Heart left ventricle (tissue), 13 donors: Measurements from ENCODE around the gene NR2F1.

Experiments used
- POLR2A ChIP-seq, 2 donors: fragments of 450-650 bp; IDR thresholded peaks; one replicate each; pipeline ENCODE4 v1.6.1; 2017; ENCODE audit warnings: antibody characterized with exemption in 2 of 2, mild to moderate bottlenecking in 2 of 2, moderate library complexity in 2 of 2
- TF ChIP-seq, protein P1 (sequence below), 12 donors: fragments of 200-600 bp; sonication (generic) in 4 of 12; IDR thresholded peaks; one replicate each; pipeline versions ENCODE4 v1.5.0 to v1.8.0; 2018 to 2022; ENCODE audit warnings: antibody characterized with exemption in 12 of 12, mild to moderate bottlenecking in 5 of 12
- donor health status: ischemic (EF 13 %, LVEDD 7.1; RV severe dilation, severe dysfunction).
- donor health status: DM: no; HTN: yes; CAD: no.
- donor health status: DM: no; HTN: no; CAD: no.
- donor health status: ischemic (EF 25% LVEDD 6.9; RV normal size, moderate dysfunction).
- donor health status: ischemic (EF 25% LVEDD 5.7; RV mildly dilated, moderate dysfunction).
- donor health status: ischemic (EF 35%, LVEDD 5.7; RV mildly dilated, moderate dysfunction).
- donor health status: nonischemic (EF 11% LVEDD 7.7; RV severe dilation, severe dysfunction).
- donor health status: DM: yes; HTN: yes; CAD: no.
- donor health status: PGD.
- donor health status: ischemic (EF 29% LVEDD 5.4; RV normal size, mild dysfunction).
- donor health status: nonischemic (EF 23%, LVEDD 6.1; RV moderate dilation, normal function).

DNA sequence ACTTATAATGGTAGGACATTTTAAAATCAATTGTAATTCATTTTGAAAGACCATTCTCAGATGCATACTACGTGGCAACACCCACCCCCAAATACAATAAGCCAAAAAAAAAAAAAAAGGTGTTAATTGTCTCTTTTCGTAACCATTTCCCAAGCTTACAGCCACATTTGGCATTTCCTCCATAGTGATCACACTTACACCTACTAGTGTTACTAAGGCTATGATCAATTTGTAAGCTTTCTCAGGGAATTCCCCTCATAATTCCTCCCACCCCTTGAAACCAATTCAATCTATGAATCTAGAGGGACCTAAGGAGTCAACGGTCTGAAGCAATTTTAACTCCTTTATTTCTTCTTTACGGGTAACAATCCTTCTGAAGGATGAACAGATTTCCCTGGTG, 40.1 kb downstream of the NR2F1 start:
- TF ChIP-seq, protein P1, sequence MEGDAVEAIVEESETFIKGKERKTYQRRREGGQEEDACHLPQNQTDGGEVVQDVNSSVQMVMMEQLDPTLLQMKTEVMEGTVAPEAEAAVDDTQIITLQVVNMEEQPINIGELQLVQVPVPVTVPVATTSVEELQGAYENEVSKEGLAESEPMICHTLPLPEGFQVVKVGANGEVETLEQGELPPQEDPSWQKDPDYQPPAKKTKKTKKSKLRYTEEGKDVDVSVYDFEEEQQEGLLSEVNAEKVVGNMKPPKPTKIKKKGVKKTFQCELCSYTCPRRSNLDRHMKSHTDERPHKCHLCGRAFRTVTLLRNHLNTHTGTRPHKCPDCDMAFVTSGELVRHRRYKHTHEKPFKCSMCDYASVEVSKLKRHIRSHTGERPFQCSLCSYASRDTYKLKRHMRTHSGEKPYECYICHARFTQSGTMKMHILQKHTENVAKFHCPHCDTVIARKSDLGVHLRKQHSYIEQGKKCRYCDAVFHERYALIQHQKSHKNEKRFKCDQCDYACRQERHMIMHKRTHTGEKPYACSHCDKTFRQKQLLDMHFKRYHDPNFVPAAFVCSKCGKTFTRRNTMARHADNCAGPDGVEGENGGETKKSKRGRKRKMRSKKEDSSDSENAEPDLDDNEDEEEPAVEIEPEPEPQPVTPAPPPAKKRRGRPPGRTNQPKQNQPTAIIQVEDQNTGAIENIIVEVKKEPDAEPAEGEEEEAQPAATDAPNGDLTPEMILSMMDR (IDR thresholded peaks at IDR 0.05), result no peak
- TF ChIP-seq POLR2A (IDR thresholded peaks at IDR 0.05), result no peak
